ENCODE measurements around the gene FABP6. TPM values are rescaled to one million over a fixed set of nuclear protein-coding genes. Genes with fewer than 3 reads are reported as not detected.

The FABP6 gene, protein sequence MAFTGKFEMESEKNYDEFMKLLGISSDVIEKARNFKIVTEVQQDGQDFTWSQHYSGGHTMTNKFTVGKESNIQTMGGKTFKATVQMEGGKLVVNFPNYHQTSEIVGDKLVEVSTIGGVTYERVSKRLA
- not detected for total RNA-seq

GRCh38 chr5:160229190-160229742, at the start of gene FABP6:
Gene FABP6 (plus strand): TSS chr5:160229506. CDS start chr5:160229558, 52 bp downstream.
- Histone ChIP-seq H3K9ac (ENCODE audit: low read depth in 2 of 2, low read length in 2 of 2) (no peak within 1 kb of the TSS), H3K27me3 (no peaks in the 10 kb centered on the region), H3K36me3 (no peaks in the 10 kb centered on the region), H3K4me1 (no peaks in the 10 kb centered on the region), H3K27ac (no peak within 1 kb of the TSS), H3K9me3 (no peaks in the 10 kb centered on the region), H3K4me3 (no peak within 1 kb of the TSS)
- intact Hi-C loops (cut with DNase I): no loop called here
- no peak for TF ChIP-seq CTCF (IDR thresholded peaks at IDR 0.05)
- DNase-seq: no peak

DNA sequence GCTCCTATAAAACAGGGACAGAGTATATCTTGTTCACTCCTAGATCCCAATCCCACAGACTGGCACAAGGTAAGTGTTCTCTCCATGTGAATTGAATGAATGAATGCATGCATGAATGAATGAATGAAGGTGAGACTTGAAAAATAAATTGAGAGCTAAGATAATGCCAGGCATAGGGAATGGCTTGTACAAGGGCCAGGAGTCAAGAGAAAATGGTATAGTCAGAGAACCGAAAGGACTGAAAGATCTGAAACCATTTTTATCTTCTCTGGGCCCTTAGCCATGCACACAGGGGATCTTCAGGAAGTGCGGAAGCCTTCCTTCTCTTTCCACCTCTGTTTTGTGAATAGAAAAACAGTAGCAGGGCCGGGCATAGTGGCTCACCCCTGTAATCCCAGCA, 48.4 kb upstream of the FABP6 start:
- Histone ChIP-seq H3K9ac (ENCODE audit: low read depth in 2 of 2, low read length in 2 of 2) (no peak overlapping the region), H3K9me3 (no peaks in the 10 kb centered on the region), H3K27ac (no peak overlapping the region), H3K4me3 (no peak overlapping the region), H3K36me3 (no peaks in the 10 kb centered on the region), H3K4me1 (no peaks in the 10 kb centered on the region), H3K27me3 (no peaks in the 10 kb centered on the region)
- no peak for TF ChIP-seq CTCF (IDR thresholded peaks at IDR 0.05)
- DNase-seq: no peak
- intact Hi-C loops (cut with DNase I): no loop called here

DNA sequence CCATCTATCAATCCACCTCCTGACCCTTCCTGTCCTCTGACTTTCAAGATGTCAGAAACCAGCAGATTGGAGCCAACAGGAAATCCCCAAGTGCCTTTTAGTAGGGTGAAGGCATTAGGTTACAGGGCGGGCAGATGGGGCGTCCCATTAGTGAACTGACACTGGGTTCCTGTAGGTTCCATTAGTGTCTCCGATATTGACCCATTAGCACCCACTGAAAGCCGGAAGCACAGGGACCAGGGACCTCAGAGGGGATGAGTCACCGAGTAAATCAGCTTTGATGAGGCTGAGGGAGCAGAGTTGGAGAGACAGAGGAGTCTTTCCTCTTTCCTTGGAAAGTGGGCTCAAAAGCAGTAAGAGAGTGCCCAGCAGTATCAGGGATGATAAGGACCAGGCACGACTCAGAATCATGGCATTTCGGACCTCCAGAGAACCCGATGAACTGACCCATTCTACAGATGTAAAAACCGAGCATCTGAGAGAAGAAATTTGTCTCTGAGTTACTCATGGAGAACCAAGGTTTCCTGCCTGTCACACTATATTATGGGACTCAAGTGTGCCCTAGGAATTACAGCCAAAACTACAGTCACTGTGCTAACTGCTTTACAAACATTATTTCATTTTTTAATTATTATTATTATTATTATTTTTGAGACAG, 47.2 kb upstream of the FABP6 start:
- no peaks in the 10 kb centered on the region for H3K27me3 ChIP-seq
- no peaks in the 10 kb centered on the region for H3K36me3 ChIP-seq
- intact Hi-C loops (cut with DNase I): no loop called here
- no peak for DNase-seq
- no peak overlapping the region for H3K4me3 ChIP-seq
- H3K9ac ChIP-seq (ENCODE audit: low read depth in 2 of 2, low read length in 2 of 2): no peak overlapping the region
- H3K4me1 ChIP-seq: no peaks in the 10 kb centered on the region
- H3K27ac ChIP-seq: no peak overlapping the region
- H3K9me3 ChIP-seq: no peaks in the 10 kb centered on the region
- TF ChIP-seq CTCF (IDR thresholded peaks at IDR 0.05): no peak

DNA sequence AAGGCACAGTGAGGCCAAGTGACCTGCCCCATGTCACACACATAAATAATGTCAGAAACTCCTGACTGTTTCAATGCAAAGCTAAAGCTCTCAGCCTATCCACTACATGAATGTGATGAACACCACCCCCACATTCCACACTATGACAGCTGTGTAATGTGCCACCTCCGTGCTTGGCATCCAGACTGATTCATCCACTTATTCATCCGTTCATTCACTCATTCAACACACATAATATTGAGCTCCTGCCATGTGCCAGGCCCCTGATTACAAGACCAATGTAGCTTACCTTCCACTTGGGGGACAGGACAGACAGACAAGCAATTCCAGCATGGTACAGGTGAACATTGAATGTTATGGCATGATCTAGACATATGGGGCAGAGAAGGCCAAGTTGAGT, 46.2 kb upstream of the FABP6 start:
- H3K27me3 ChIP-seq: no peaks in the 10 kb centered on the region
- H3K9me3 ChIP-seq: no peaks in the 10 kb centered on the region
- H3K4me1 ChIP-seq: no peaks in the 10 kb centered on the region
- H3K36me3 ChIP-seq: no peaks in the 10 kb centered on the region
- TF ChIP-seq CTCF (IDR thresholded peaks at IDR 0.05): no peak
- H3K9ac ChIP-seq (ENCODE audit: low read depth in 2 of 2, low read length in 2 of 2): no peak overlapping the region
- H3K4me3 ChIP-seq: no peak overlapping the region
- no peak overlapping the region for H3K27ac ChIP-seq
- no peak for DNase-seq
- intact Hi-C loops (cut with DNase I): no loop called here

GRCh38 chr5:160185626-160186360, 43.5 kb upstream of the FABP6 start:
- H3K4me3 ChIP-seq: no peak overlapping the region
- H3K27ac ChIP-seq: no peak overlapping the region
- H3K4me1 ChIP-seq: no peaks in the 10 kb centered on the region
- no peaks in the 10 kb centered on the region for H3K9me3 ChIP-seq
- H3K36me3 ChIP-seq: no peaks in the 10 kb centered on the region
- no peak for DNase-seq
- no peaks in the 10 kb centered on the region for H3K27me3 ChIP-seq
- no peak overlapping the region for H3K9ac ChIP-seq (ENCODE audit: low read depth in 2 of 2, low read length in 2 of 2)
- TF ChIP-seq CTCF (IDR thresholded peaks at IDR 0.05): no peak
- intact Hi-C loops (cut with DNase I): loop anchor here (5.0 kb wide), 1 partner anchor 63 kb away; no protein-coding TSS in a partner anchor
